Measurements from ENCODE around the gene SNTG2. TPM values are rescaled to one million over a fixed set of nuclear protein-coding genes. Genes with fewer than 3 reads are reported as not detected.
A peak's percentile ranks its signal among the peaks of the same experiment; 100 is the strongest.
"Not testable (repeated sequence)": the region's sequence is repeated elsewhere in the genome, so short reads cannot be mapped to it uniquely, and the experiment has no call there.

Gene SNTG2
- total and polyA plus RNA-seq, 5 experiments from 2014 or later = 0.66 to 8.8 (median 1.2) TPM

DNA sequence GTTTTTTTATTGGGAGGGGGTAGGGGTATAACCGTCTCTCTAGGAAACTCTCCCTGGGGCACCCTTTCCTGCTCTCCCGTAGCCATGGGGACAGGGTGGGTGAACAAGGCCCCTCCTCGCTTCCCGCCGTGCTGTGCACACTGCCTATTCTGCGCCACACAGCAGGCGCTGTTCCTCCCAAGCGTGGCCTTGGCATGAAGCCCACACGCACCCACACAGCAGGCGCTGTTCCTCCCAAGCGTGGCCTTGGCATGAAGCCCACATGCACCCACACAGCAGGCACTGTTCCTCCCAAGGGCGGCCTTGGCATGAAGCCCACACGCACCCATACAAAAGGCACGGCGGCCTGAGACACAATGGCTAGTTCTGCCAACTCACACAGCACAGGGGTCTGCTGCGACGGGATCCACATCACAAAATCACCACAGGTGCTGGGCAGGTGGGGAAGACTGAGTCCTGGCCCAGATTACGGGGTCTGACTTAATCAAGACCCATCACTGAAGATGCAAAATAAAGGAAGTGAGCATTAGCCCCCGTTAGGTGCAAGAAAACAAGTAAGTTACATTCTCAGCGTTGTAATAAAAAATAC lies 416.0 kb downstream of the SNTG2 start:
- H3K36me3 Mint-ChIP-seq = peaks cover 4 to 6% (median 4%) of the 10 kb centered on the region in 3 donors
- POLR2A ChIA-PET = no interaction called here
- peak overlapping the region in 9 of 10 donors; percentile 20 to 66 (median 54) for H3K4me3 Mint-ChIP-seq
- DNase-seq (peak in 6 of 10 donors; percentile 2 to 31 (median 20)), ATAC-seq (peak; percentile 48 to 79)
- peak overlapping the region in 5 of 10 donors; percentile 27 to 85 (median 53) for H3K27ac Mint-ChIP-seq
- H3K27me3 Mint-ChIP-seq = no peaks in the 10 kb centered on the region
- H3K4me1 Mint-ChIP-seq = peaks cover 3 to 19% (median 15%) of the 10 kb centered on the region in 4 donors
- H3K9me3 Mint-ChIP-seq = no peaks in the 10 kb centered on the region

- Mint-ChIP-seq H3K4me3 (peak overlapping the region in 1 of 10 donors; percentile 16), H3K4me1 (peaks cover 3 to 19% (median 15%) of the 10 kb centered on the region in 4 donors)
- ATAC-seq = no peak
Observed at GRCh38 chr2:1367601-1368000, 417.0 kb downstream of the SNTG2 start.

GRCh38 chr2:1369905-1370304 lies 419.3 kb downstream of the SNTG2 start:
- H3K36me3 Mint-ChIP-seq = peaks cover 0 to 4% (median 4%) of the 10 kb centered on the region in 3 donors
- DNase-seq = no peak
- no peak overlapping the region for H3K27ac Mint-ChIP-seq
- no peaks in the 10 kb centered on the region for H3K27me3 Mint-ChIP-seq
- no peak for ATAC-seq
- no peaks in the 10 kb centered on the region for H3K9me3 Mint-ChIP-seq
- peaks cover 3 to 19% (median 15%) of the 10 kb centered on the region in 4 donors for H3K4me1 Mint-ChIP-seq
- POLR2A ChIA-PET = no interaction called here
- H3K4me3 Mint-ChIP-seq = no peak overlapping the region

More at GRCh38 chr2:1367601-1368000, 417.0 kb downstream of the SNTG2 start:
- no peak for DNase-seq
- Mint-ChIP-seq H3K9me3 (no peaks in the 10 kb centered on the region), H3K27me3 (no peaks in the 10 kb centered on the region), H3K27ac (peak overlapping the region in 1 of 10 donors; percentile 58), H3K36me3 (peaks cover 4 to 6% (median 4%) of the 10 kb centered on the region in 3 donors)
- POLR2A ChIA-PET = no interaction called here

- H3K27me3 Mint-ChIP-seq = peaks cover 0 to 3% (median 0%) of the 10 kb centered on the region in 5 donors
- DNase-seq (no peak), ATAC-seq (no peak)
- no peaks in the 10 kb centered on the region for H3K9me3 Mint-ChIP-seq
- H3K4me3 Mint-ChIP-seq = no peak overlapping the region
- no peak overlapping the region for H3K27ac Mint-ChIP-seq
- H3K4me1 Mint-ChIP-seq = peaks cover 3 to 18% (median 13%) of the 10 kb centered on the region in 4 donors
- peaks cover 0 to 4% (median 4%) of the 10 kb centered on the region in 3 donors for H3K36me3 Mint-ChIP-seq
- POLR2A ChIA-PET = no interaction called here
Observed at GRCh38 chr2:1370461-1370860, 419.8 kb downstream of the SNTG2 start.

- DNase-seq (no peak), ATAC-seq (no peak)
- H3K4me1 Mint-ChIP-seq = peaks cover 2 to 12% (median 8%) of the 10 kb centered on the region in 4 donors
- H3K9me3 Mint-ChIP-seq = no peaks in the 10 kb centered on the region
- POLR2A ChIA-PET = no interaction called here
- H3K4me3 Mint-ChIP-seq = no peak overlapping the region
- peaks cover 0 to 4% (median 4%) of the 10 kb centered on the region in 3 donors for H3K36me3 Mint-ChIP-seq
- H3K27me3 Mint-ChIP-seq = peaks cover 0 to 3% (median 0%) of the 10 kb centered on the region in 5 donors
- peak overlapping the region in 2 of 10 donors; percentile 1 to 21 for H3K27ac Mint-ChIP-seq
Observed at GRCh38 chr2:1371082-1371481, 420.4 kb downstream of the SNTG2 start.

DNA sequence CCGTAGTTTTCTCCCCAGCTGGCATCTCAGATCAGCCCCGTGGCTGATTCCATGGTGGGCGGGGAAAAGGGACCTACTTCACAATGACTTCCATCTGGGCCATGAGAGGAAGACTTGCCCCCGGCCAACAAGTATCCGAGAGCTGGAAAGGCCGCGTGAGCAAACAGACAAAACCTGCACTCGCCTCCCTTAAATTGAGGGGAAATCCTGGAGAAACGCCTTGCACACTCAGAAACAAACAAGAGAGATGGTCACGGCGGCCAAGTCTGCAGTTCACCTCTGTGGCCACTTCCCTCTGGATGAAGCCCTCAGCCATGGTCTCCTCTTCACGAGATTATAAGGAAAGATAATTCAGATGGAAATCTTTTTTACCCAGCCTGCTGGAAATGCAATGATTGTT lies 423.2 kb downstream of the SNTG2 start:
- Mint-ChIP-seq H3K4me1 (peaks cover 0 to 2% (median 0%) of the 10 kb centered on the region in 4 donors), H3K4me3 (no peak overlapping the region), H3K9me3 (no peaks in the 10 kb centered on the region), H3K36me3 (peaks cover 0 to 3% (median 0%) of the 10 kb centered on the region in 3 donors), H3K27ac (peak overlapping the region in 1 of 10 donors; percentile 19), H3K27me3 (peaks cover 0 to 3% (median 0%) of the 10 kb centered on the region in 5 donors)
- no peak for DNase-seq
- ATAC-seq = no peak
- POLR2A ChIA-PET = no interaction called here

DNA sequence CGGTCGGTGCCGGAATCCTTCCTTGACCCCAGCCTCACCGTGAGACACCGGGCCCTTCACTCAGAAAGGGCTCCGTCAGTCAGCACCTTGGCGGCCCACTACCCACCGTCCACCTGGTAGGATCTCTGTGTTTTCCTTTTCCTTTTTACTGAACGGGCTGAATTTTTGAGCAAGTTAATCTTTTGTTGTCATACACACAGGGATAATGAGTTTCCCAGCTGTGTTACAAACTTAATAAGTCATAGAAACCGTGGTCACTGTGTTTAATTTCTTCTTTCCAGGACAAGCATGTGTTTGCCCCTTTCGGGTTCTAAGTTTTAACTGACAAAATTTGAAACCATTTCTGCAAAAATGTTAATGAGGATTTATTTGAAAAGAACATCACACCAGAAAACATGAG lies 423.6 kb downstream of the SNTG2 start:
- Mint-ChIP-seq H3K4me1 (peaks cover 0 to 2% (median 0%) of the 10 kb centered on the region in 4 donors), H3K9me3 (no peaks in the 10 kb centered on the region), H3K27me3 (peaks cover 0 to 3% (median 0%) of the 10 kb centered on the region in 5 donors), H3K27ac (peak overlapping the region in 1 of 10 donors; percentile 19), H3K4me3 (no peak overlapping the region), H3K36me3 (peaks cover 0 to 3% (median 0%) of the 10 kb centered on the region in 3 donors)
- ATAC-seq (no peak), DNase-seq (no peak)
- POLR2A ChIA-PET = no interaction called here

GRCh38 chr2:1375794-1376193 lies 425.1 kb downstream of the SNTG2 start:
- H3K4me1 Mint-ChIP-seq = peaks cover 0 to 2% (median 0%) of the 10 kb centered on the region in 4 donors
- peaks cover 0 to 3% (median 0%) of the 10 kb centered on the region in 5 donors for H3K27me3 Mint-ChIP-seq
- POLR2A ChIA-PET = no interaction called here
- no peak overlapping the region for H3K4me3 Mint-ChIP-seq
- ATAC-seq (no peak), DNase-seq (no peak)
- H3K9me3 Mint-ChIP-seq = no peaks in the 10 kb centered on the region
- H3K36me3 Mint-ChIP-seq = no peaks in the 10 kb centered on the region
- H3K27ac Mint-ChIP-seq = no peak overlapping the region

DNA sequence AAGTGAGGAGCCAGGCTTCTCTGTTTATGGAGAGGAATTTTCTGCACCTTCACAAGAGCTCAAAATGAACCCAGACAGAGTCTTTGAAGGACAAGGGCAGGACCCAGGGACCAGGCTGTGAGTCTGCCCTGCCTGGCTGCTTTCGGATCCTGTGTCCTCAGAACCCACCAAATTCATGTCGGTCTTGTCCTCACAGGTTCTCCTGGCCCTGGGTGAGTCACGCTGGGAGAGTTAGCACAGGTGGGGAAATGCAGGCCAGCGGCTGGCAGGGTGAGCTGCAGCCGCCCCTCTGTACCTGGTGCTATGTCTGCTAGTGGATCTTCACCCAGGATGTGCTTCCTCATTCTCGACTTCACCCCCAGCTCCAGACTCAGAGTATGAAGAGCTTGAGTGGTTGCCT lies 426.8 kb downstream of the SNTG2 start:
- no peak overlapping the region for H3K4me3 Mint-ChIP-seq
- ATAC-seq (no peak), DNase-seq (no peak)
- POLR2A ChIA-PET = no interaction called here
- H3K27ac Mint-ChIP-seq = no peak overlapping the region
- H3K27me3 Mint-ChIP-seq = peaks cover 0 to 3% (median 0%) of the 10 kb centered on the region in 5 donors
- peaks cover 0 to 2% (median 0%) of the 10 kb centered on the region in 4 donors for H3K4me1 Mint-ChIP-seq
- no peaks in the 10 kb centered on the region for H3K36me3 Mint-ChIP-seq
- H3K9me3 Mint-ChIP-seq = peaks cover 0 to 2% (median 0%) of the 10 kb centered on the region in 9 donors

DNA sequence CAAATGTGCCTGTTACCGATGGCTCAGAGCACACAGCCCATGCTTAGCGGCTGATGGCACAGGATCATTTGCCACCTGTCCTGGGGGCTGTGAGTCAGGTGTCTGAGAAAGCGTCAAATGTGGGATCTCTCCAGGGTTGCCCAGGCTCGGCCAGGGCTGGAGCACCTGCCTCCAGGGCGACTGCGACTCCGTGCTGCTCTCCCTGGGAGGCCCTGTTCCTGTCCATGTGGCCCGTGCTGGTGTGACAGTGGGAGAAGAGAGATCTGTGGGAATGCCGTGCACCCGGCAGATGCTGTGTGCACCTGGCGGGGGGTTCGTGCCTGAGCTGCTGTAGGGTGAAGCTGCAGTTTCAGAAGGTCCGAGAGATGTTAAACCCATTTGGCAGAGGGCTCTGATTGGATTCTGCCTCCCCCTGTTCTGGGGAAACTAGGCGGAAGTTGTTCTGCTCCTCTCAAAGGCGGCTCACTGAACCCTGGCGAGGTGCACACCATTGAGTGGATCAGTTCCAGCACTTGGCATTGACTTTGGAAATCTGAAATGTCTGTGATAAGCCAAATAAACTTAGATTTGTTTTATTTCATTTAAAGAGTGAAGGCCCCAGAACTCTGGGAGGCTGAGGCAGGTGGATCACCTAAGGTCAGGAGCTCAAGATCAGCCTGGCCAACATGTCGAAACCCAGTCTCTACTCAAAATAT lies 428.0 kb downstream of the SNTG2 start:
- peaks cover 0 to 2% (median 0%) of the 10 kb centered on the region in 4 donors for H3K4me1 Mint-ChIP-seq
- ATAC-seq = no peak

DNA sequence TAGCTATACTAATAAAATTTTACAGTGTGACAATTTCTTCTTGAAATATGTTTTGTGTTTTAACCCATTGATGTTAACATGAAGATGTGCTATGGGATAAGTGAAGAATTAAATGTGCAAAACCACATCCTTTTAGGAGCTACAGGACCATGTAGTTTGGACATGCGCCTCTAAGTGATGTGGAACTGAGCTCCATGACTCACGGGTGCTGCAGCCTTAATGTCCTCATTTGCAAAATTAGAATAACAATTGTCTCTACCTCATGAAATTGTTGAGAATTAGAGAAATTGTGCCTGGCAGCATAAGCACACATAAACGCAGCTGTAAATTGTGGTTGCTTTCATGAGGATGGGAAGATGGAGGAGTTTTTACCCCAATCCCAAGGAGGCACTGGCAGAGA lies 431.0 kb downstream of the SNTG2 start:
- POLR2A ChIA-PET = no interaction called here
- Mint-ChIP-seq H3K27ac (no peak overlapping the region), H3K27me3 (no peaks in the 10 kb centered on the region), H3K36me3 (no peaks in the 10 kb centered on the region), H3K9me3 (peaks cover 0 to 10% (median 5%) of the 10 kb centered on the region in 9 donors), H3K4me3 (no peak overlapping the region), H3K4me1 (no peaks in the 10 kb centered on the region)
- DNase-seq = no peak
- ATAC-seq = no peak

More for the DNA sequence above, 428.0 kb downstream of the SNTG2 start:
- Mint-ChIP-seq H3K36me3 (no peaks in the 10 kb centered on the region), H3K27me3 (peaks cover 0 to 3% (median 0%) of the 10 kb centered on the region in 5 donors), H3K9me3 (peaks cover 0 to 5% (median 0%) of the 10 kb centered on the region in 9 donors), H3K4me3 (no peak overlapping the region), H3K27ac (no peak overlapping the region)
- POLR2A ChIA-PET = no interaction called here
- DNase-seq = no peak

- Mint-ChIP-seq H3K4me3 (peak overlapping the region in 3 of 10 donors; percentile 13 to 34 (median 26)), H3K9me3 (peaks cover 0 to 18% (median 8%) of the 10 kb centered on the region in 9 donors), H3K27ac (peak overlapping the region in 6 of 10 donors; percentile 4 to 43 (median 33)), H3K4me1 (peaks cover 0 to 12% (median 8%) of the 10 kb centered on the region in 4 donors)
- POLR2A ChIA-PET, H3K27me3 Mint-ChIP-seq, DNase-seq, ATAC-seq, H3K36me3 Mint-ChIP-seq: not testable (repeated sequence)
Observed at GRCh38 chr2:1387954-1388725, 437.5 kb downstream of the SNTG2 start.
